H9 (cell line): ENCODE data around the gene TMEM145. TPM values are rescaled to one million over a fixed set of nuclear protein-coding genes. Genes with fewer than 3 reads are reported as not detected.

Experiments
- DNase-seq: peaks from one replicate; pipeline ENCODE4 v3.0.0-alpha.2; 2017
- H2AFZ ChIP-seq: one replicate; pipeline ENCODE4 v1.6.1; 2013; ENCODE audit warnings: mild to moderate bottlenecking, low read length, control low read depth, moderate library complexity
- H2AK5ac ChIP-seq: 2 replicates; pipeline ENCODE4 v1.6.1; 2013; ENCODE audit warnings: low read length, control low read depth, mixed read lengths; ENCODE audit not compliant: insufficient read length
- H2BK120ac ChIP-seq: one replicate; pipeline ENCODE4 v1.6.1; 2013; ENCODE audit warnings: low read depth, mild to moderate bottlenecking, low read length, control low read depth, inconsistent platforms; ENCODE audit not compliant: poor library complexity, severe bottlenecking
- H2BK12ac ChIP-seq: 2 replicates; pipeline ENCODE4 v1.6.1; 2013; ENCODE audit warnings: low read length, control low read depth, mixed read lengths, low read depth; ENCODE audit not compliant: insufficient read length
- H2BK15ac ChIP-seq: 2 replicates; pipeline ENCODE4 v1.6.1; 2013; ENCODE audit warnings: low read depth, low read length, control low read depth
- H2BK20ac ChIP-seq: one replicate; pipeline ENCODE4 v1.6.1; 2013; ENCODE audit warnings: low read depth, mild to moderate bottlenecking, low read length, control low read depth, inconsistent platforms; ENCODE audit not compliant: poor library complexity, severe bottlenecking
- H2BK5ac ChIP-seq: 2 replicates; pipeline ENCODE4 v1.6.1; 2013; ENCODE audit warnings: low read length, control low read depth, mixed read lengths; ENCODE audit not compliant: insufficient read length
- H3K14ac ChIP-seq: 2 replicates; pipeline ENCODE4 v1.6.1; 2013; ENCODE audit warnings: low read length, control low read depth; ENCODE audit not compliant: insufficient read depth
- H3K18ac ChIP-seq: 2 replicates; pipeline ENCODE4 v1.6.1; 2013; ENCODE audit warnings: low read depth, mild to moderate bottlenecking, mixed read lengths, low read length, control low read depth; ENCODE audit not compliant: insufficient read length
- H3K23ac ChIP-seq: 2 replicates; pipeline ENCODE4 v1.6.1; 2013; ENCODE audit warnings: low read length, control low read depth, mixed read lengths, low read depth; ENCODE audit not compliant: insufficient read length
- H3K23me2 ChIP-seq: 2 replicates; pipeline ENCODE4 v1.6.1; 2013; ENCODE audit warnings: low read depth, mild to moderate bottlenecking, mixed read lengths, low read length, control low read depth; ENCODE audit not compliant: insufficient read length, poor library complexity, severe bottlenecking
- H3K27ac ChIP-seq: 2 replicates; pipeline ENCODE4 v1.5.1; 2013; ENCODE audit warnings: low read length, control low read depth, mixed read lengths, low read depth; ENCODE audit not compliant: insufficient read length
- H3K27me3 ChIP-seq: 2 replicates; pipeline ENCODE4 v1.6.1; 2013; ENCODE audit warnings: low read length, control low read depth, inconsistent platforms; ENCODE audit not compliant: insufficient read depth
- H3K4ac ChIP-seq: 2 replicates; pipeline ENCODE4 v1.6.1; 2013; ENCODE audit warnings: low read depth, mild to moderate bottlenecking, control low read depth, inconsistent platforms, low read length, moderate library complexity
- H3K4me1 ChIP-seq: 2 replicates; pipeline ENCODE4 v1.6.1; 2013; ENCODE audit warnings: low read length, control low read depth, inconsistent platforms; ENCODE audit not compliant: insufficient read depth
- H3K4me2 ChIP-seq: 2 replicates; pipeline ENCODE4 v1.6.1; 2013; ENCODE audit warnings: low read length, control low read depth, mixed read lengths; ENCODE audit not compliant: insufficient read length, insufficient read depth
- H3K56ac ChIP-seq: 2 replicates; pipeline ENCODE4 v1.6.1; 2013; ENCODE audit warnings: low read depth, mild to moderate bottlenecking, mixed read lengths, low read length, control low read depth; ENCODE audit not compliant: insufficient read length
- H3K79me1 ChIP-seq: 2 replicates; pipeline ENCODE4 v1.6.1; 2013; ENCODE audit warnings: low read depth, mild to moderate bottlenecking, moderate library complexity, low read length, control low read depth, inconsistent platforms; ENCODE audit not compliant: insufficient read depth, poor library complexity, severe bottlenecking
- H3K79me2 ChIP-seq: 2 replicates; pipeline ENCODE4 v1.6.1; 2013; ENCODE audit warnings: low read length, control low read depth, inconsistent platforms; ENCODE audit not compliant: insufficient read depth
- H3K9ac ChIP-seq: 2 replicates; pipeline ENCODE4 v1.6.1; 2013; ENCODE audit warnings: low read length, control low read depth, mixed read lengths; ENCODE audit not compliant: insufficient read length; ENCODE audit errors: extremely low read depth
- H3K9me3 ChIP-seq: one replicate; pipeline ENCODE4 v1.6.1; 2013; ENCODE audit warnings: low read depth, low read length, inconsistent platforms; ENCODE audit not compliant: control insufficient read depth
- H3T11ph ChIP-seq: one replicate; pipeline ENCODE4 v1.6.1; 2013; ENCODE audit warnings: mild to moderate bottlenecking, low read length, control low read depth, inconsistent platforms
- H4K20me1 ChIP-seq: one replicate; pipeline ENCODE4 v1.6.1; 2013; ENCODE audit not compliant: control insufficient read depth, insufficient read length, insufficient read depth
- H4K5ac ChIP-seq: 2 replicates; pipeline ENCODE4 v1.6.1; 2013; ENCODE audit warnings: low read depth, mild to moderate bottlenecking, mixed read lengths, low read length, control low read depth; ENCODE audit not compliant: insufficient read length
- H4K8ac ChIP-seq: replicated peaks from 2 replicates; pipeline ENCODE4 v1.6.1; 2013; ENCODE audit warnings: low read length, control low read depth, mixed read lengths, low read depth; ENCODE audit not compliant: insufficient read length
- H4K91ac ChIP-seq: 2 replicates; pipeline ENCODE4 v1.6.1; 2013; ENCODE audit warnings: low read depth, mild to moderate bottlenecking, moderate library complexity, mixed read lengths, low read length, control low read depth; ENCODE audit not compliant: insufficient read length
- H3K27ac Mint-ChIP-seq, 3 experiments: 2 replicates in 2 of 3; 3 replicates in 1 of 3; pipeline ENCODE4 v1.8.0; 2020 to 2021; ENCODE audit warnings: mixed read lengths in 3 of 3, mild to moderate bottlenecking in 1 of 3, moderate library complexity in 1 of 3
- H3K27me3 Mint-ChIP-seq: 2 replicates; pipeline ENCODE4 v1.8.0; 2021; ENCODE audit warnings: low read depth, mild to moderate bottlenecking, moderate library complexity, mixed read lengths
- H3K36me3 Mint-ChIP-seq, 3 experiments: 2 replicates in 2 of 3; 3 replicates in 1 of 3; pipeline ENCODE4 v1.8.0; 2020 to 2021; ENCODE audit warnings: low read depth in 3 of 3, mixed read lengths in 3 of 3; ENCODE audit not compliant: insufficient read depth in 1 of 3
- H3K4me1 Mint-ChIP-seq, 2 experiments: 2 replicates each; pipeline ENCODE4 v1.8.0; 2020; ENCODE audit warnings: mixed read lengths in 2 of 2
- H3K4me3 Mint-ChIP-seq, 2 experiments: 2 replicates in 1 of 2; 3 replicates in 1 of 2; pipeline ENCODE4 v1.8.0; 2020 to 2021; ENCODE audit warnings: mild to moderate bottlenecking in 2 of 2, mixed read lengths in 2 of 2, moderate library complexity in 1 of 2
- H3K9me3 Mint-ChIP-seq, 2 experiments: 2 replicates in 1 of 2; 3 replicates in 1 of 2; pipeline ENCODE4 v1.8.0; 2020; ENCODE audit warnings: mild to moderate bottlenecking in 2 of 2, mixed read lengths in 2 of 2, moderate library complexity in 1 of 2
- WGBS: extraction: QIAGEN DNeasy Blood & Tissue Kit; methylation state at CpG from one replicate; pipeline ENCODE4 v1.1.7; 2013; ENCODE audit warnings: missing lambda C conversion rate, low lambda C conversion rate, mixed read lengths; ENCODE audit not compliant: insufficient read length; ENCODE audit errors: extremely low coverage; 5-methylcytosine and 5-hydroxymethylcytosine counted together
- total RNA-seq: library from RNA; stranded (reverse); gene quantifications from 2 replicates; pipeline ENCODE4 v1.2.1, GENCODE V29; 2021
- TF ChIP-seq, protein P1 (sequence below): fragments of 200-600 bp; sonication (generic); conservative IDR thresholded peaks from 3 replicates; pipeline ENCODE4 v1.8.0; 2021; ENCODE audit warnings: antibody characterized with exemption, mild to moderate bottlenecking

Gene TMEM145
- total RNA-seq, 1 experiment from 2014 or later: 4.5 TPM

DNA sequence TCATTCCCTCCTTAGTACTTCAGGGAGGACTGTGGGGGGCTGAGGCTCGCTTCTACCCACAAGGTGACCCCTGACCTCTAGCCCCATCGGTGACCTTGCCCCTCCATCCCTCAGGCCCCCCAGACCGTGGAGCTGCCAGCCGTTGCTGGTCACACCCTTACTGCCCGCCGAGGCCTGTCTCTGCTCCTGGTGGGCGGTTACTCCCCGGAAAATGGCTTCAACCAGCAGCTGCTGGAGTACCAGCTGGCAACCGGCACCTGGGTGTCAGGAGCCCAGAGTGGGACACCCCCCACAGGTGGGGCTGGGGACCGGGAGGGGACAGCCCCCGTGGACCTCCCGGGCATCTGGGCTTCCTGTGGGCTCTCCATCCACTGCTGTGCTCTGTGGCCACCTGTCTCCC, 44.2 kb downstream of the TMEM145 start:
- H3K18ac ChIP-seq: no peak overlapping the region
- WGBS: no CpG with 5 or more reads among the region's 12 CpGs
- Mint-ChIP-seq H3K27ac (peak overlapping the region in 2 of 3 experiments; percentile 45 to 48; a peak in 2 of 7 replicates), H3K9me3 (no peaks in the 10 kb centered on the region; a peak in 1 of 5 replicates), H3K4me1 (peaks cover 3 to 18% of the 10 kb centered on the region in 2 experiments), H3K36me3 (peaks cover 2 to 33% (median 31%) of the 10 kb centered on the region in 3 experiments), H3K4me3 (no peak overlapping the region), H3K27me3 (no peaks in the 10 kb centered on the region)
- H2BK20ac ChIP-seq: no peak overlapping the region
- DNase-seq: no peak
- no peak overlapping the region for H2BK120ac ChIP-seq
- no peak overlapping the region for H3K14ac ChIP-seq
- H3K9ac ChIP-seq: no peak overlapping the region
- no peaks in the 10 kb centered on the region for H4K20me1 ChIP-seq
- H3K27me3 ChIP-seq: no peaks in the 10 kb centered on the region
- H3K79me2 ChIP-seq: no peaks in the 10 kb centered on the region
- H2AFZ ChIP-seq: no peak overlapping the region
- TF ChIP-seq, protein P1, sequence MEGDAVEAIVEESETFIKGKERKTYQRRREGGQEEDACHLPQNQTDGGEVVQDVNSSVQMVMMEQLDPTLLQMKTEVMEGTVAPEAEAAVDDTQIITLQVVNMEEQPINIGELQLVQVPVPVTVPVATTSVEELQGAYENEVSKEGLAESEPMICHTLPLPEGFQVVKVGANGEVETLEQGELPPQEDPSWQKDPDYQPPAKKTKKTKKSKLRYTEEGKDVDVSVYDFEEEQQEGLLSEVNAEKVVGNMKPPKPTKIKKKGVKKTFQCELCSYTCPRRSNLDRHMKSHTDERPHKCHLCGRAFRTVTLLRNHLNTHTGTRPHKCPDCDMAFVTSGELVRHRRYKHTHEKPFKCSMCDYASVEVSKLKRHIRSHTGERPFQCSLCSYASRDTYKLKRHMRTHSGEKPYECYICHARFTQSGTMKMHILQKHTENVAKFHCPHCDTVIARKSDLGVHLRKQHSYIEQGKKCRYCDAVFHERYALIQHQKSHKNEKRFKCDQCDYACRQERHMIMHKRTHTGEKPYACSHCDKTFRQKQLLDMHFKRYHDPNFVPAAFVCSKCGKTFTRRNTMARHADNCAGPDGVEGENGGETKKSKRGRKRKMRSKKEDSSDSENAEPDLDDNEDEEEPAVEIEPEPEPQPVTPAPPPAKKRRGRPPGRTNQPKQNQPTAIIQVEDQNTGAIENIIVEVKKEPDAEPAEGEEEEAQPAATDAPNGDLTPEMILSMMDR: no peak
- no peaks in the 10 kb centered on the region for H3K23me2 ChIP-seq
- no peak overlapping the region for H3T11ph ChIP-seq
- H4K8ac ChIP-seq: no peak overlapping the region
- H4K5ac ChIP-seq: no peak overlapping the region
- H3K4ac ChIP-seq: no peak overlapping the region
- H3K23ac ChIP-seq: no peak overlapping the region
- H3K79me1 ChIP-seq: no peaks in the 10 kb centered on the region
- no peak overlapping the region for H2BK15ac ChIP-seq
- no peak overlapping the region for H3K27ac ChIP-seq
- no peaks in the 10 kb centered on the region for H3K4me1 ChIP-seq
- H4K91ac ChIP-seq: no peak overlapping the region
- no peak overlapping the region for H3K4me2 ChIP-seq
- no peak overlapping the region for H2AK5ac ChIP-seq
- no peaks in the 10 kb centered on the region for H3K9me3 ChIP-seq
- no peak overlapping the region for H2BK12ac ChIP-seq
- H3K56ac ChIP-seq: no peak overlapping the region
- H2BK5ac ChIP-seq: no peak overlapping the region
